ENCODE measurements around the gene RPUSD1.

Gene RPUSD1

DNA sequence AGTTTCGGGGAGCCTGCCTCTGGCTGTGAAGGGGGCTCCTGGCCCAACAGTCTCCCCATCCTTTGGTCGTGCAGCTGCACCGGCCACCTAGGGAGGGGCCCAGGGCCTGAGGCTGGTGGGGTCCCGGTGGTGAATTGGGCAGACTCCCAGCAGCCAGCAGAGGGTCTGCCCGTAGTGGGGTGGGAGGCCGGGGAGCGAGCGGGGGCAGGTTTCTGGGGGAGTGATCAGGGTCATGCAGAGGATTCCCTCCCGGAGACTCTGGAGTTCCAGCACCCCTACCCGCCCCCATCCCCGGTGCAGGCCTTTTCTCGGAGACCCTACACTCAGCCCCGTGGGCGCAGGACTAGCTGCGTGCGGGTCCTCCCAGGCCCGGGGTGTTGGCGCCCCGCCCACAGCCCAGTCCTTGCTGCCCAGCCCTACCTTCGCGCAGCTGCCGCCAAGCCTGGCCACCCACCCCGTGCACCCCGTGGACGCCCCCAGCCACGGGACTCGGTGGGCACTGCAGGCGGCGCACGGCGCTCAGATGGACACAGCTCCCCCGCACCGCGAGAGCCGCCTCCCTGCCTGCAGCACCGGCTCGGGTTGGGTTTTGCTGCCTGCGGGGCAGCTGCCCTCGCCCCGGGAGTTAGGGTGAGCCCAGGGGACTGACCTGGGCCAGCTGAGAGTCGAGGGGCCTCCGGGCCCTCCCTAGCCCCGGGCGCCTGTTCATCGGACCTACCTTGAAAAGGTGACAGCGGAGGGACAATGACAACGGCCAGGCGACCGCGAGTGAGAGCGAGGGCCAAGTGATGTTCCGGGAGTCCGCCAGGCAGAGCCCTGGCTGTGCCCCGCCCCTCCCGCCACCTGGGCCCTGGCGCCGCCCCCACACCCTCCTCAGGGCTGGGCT, 12.0 kb upstream of the RPUSD1 start, which contains the start of gene GNG13:
Gene GNG13 (minus strand): TSS at position 787 of the 886 bp plus-strand sequence. CDS start 1,657 bp downstream, outside the sequence.
- in situ Hi-C loops (cut with MboI; ENCODE audit: low sequenced_read_pairs): no loop called here

DNA sequence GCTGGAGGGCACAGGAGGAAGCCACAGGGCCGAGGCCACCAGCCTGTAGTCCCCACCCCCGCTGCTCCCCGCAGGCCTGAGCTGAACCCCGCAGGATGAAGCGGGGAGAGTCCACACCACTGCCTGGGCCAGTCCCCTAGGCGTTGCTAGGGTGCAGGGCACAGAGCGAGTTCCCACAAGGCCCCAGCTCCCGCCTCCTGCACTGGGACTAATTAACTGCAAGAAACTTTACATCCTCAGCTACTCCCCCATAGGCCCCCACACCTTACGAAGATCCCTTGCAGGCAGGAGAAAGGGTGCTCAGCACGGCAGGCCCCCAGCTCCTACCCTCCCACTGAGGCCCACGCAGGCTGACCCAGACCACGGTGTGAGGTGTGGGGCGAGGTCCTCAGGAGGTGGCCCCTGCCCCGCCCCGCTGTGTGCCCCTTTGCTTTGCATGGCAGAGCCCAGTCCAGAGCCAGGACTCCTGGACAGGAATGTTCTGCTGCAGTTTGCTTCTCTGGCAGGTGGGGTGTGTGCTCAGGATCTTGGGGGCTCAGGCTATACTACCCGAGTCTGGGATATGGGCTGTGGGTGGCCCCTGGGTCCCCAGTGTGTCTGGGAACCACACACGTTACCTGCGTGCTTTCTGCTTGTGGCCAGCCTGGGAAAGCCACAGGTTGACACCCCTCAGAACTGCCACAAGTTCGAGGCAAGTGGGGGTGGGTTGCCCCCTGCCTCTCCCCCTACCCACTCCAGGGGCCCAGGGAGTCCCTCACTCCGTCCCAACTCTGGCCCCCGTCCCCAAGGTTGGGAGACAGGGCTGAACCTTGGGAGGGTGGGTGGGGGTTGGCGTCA, 11.1 kb upstream of the RPUSD1 start:
- in situ Hi-C loops (cut with MboI; ENCODE audit: low sequenced_read_pairs): no loop called here

DNA sequence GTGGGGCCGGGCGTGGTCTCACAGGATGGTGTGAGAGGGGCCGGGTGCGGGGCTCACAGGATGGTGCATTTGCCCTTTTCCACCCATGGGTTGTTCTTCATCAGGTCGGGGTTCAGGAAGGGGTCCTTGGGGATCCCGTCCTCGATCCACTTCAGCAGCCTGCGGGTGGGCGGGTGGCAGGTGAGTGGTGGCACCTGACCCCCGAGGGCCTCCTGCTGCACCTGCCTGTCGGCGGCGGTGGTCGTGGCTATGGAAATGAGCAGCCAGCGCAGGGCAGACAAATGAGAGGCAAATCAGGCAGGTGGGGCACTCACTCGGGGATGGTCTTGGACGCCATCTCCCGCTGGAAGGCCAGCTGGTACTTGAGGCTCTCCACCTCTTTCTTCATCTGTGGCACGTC, 10.5 kb upstream of the RPUSD1 start:
- in situ Hi-C loops (cut with MboI; ENCODE audit: low sequenced_read_pairs): no loop called here

DNA sequence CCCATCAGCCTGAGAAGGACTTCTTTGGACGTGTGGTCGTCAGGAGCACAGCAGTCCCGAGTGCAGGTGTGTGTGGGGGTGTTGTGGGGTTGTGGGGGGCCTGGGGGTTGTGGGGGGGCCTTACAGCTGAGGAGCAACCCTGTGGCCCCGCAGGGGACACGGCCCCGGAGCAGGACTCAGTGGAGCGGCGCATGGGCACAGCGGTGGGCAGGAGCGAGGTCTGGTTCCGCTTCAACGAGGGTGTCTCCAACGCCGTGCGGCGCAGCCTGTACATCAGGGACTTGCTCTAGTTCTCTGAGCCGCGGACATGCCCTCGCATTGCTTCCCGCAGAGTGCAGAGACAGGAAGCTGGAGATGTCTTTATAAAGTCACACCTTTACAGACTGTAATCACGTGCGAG, 9.5 kb upstream of the RPUSD1 start:
- in situ Hi-C loops (cut with MboI; ENCODE audit: low sequenced_read_pairs): no loop called here

DNA sequence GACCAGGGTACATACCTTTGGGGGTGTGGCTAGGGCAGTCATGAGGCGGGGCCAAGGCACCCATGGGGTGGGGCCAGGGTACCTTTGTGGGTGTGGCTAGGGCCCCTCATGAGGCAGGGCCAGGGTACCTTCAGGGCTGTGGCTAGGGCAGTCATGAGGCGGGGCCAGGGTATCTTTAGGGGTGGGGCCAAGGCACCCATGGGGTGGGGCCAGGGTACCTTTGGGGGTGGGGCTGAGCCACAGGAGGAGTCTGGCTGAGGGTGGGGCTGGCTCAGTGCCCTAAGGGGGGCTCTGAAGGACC, 8.9 kb upstream of the RPUSD1 start:
- in situ Hi-C loops (cut with MboI; ENCODE audit: low sequenced_read_pairs): no loop called here

DNA sequence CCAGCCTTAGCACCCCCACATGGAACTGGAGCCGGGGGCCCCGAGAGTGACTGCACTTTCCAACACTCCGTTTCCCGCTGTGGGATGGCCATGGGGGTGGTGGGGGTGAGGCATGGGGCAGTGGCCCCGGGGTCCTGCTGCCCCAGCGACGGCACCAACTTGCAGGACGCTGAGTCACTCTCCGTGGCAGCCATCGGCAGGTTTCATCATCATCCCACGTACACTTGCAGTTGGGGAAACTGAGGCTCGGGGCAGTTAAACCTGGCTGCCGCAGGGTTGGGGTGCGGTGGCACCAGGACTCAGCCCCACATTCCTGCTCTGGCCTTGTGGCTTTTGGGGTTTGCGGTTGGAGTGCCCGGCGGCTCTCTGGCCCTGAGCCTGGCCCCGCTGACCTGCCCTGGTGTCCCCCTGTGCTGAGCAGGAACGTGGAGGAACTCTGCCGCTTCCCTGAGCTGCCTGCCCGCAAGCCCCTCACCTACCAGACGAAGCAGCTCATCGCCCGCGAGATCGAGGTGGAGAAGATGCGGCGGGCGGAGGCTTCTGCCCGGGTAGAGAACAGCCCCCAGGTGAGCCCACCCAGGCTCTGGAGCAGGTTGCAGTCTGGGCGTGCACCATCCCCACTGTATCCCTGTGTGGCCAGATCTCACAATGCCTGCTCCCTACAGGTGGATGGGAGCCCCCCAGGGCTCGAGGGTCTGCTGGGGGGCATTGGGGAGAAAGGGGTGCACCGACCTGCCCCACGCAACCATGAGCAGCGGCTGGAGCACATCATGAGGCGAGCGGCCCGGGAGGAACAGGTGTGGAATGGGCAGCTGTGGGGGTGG, 8.3 kb upstream of the RPUSD1 start:
- in situ Hi-C loops (cut with MboI; ENCODE audit: low sequenced_read_pairs): no loop called here

DNA sequence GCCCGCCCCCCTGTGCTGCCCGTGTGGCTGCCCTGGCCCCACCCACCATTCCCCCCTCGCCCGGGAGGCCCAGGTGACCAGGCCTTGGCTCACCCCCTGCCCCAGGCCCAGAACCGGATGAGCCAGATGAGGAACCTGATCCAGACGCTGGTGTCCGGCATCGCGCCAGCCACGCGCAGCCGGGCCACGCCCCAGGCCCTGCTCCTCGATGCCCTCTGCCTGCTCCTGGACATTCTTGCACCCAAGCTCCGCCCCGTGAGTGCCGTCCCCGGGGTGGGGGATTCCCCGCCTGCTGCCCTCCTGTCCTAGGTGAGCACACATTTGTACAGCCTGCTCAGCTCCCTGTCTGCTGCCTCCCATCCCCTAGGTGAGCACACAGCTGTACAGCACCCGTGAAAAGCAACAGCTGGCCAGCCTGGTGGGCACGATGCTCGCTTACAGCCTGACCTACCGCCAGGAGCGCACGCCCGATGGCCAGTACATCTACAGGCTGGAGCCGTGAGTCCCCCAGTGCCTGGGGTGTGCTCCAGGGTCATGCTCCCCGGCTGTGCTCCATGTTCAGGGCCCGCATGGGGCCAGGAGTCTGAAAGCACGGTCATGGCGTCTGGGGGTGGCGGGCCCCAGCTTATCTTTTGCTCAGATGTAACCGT, 7.5 kb upstream of the RPUSD1 start:
- in situ Hi-C loops (cut with MboI; ENCODE audit: low sequenced_read_pairs): no loop called here

DNA sequence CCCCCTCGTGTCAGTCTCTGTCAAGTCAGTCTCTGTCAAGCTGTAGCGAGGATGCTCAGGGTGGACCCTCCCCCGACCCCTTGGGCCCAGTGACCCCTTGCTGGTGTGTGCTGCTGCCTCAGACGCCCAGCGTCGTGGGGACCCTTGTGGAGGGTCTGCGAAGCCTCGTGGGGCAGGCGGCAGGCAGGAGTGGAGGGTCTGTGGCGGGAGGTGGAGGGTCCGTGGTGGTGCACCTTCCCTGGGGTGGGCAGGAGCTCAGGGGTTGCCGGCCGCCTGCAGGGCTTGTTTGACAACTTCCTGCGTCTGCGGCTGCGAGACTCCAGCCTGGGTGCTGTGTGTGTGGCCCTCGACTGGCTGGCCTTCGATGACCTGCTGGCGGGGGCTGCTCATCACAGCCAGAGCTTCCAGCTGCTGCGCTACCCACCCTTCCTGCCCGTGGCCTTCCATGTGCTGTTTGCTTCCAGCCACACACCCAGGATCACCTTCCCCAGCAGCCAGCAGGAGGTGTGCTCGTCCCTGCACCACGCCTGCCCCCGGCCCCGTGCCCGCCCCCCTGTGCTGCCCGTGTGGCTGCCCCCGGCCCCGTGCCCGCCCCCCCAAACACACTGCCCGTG, 6.8 kb upstream of the RPUSD1 start:
- in situ Hi-C loops (cut with MboI; ENCODE audit: low sequenced_read_pairs): no loop called here

DNA sequence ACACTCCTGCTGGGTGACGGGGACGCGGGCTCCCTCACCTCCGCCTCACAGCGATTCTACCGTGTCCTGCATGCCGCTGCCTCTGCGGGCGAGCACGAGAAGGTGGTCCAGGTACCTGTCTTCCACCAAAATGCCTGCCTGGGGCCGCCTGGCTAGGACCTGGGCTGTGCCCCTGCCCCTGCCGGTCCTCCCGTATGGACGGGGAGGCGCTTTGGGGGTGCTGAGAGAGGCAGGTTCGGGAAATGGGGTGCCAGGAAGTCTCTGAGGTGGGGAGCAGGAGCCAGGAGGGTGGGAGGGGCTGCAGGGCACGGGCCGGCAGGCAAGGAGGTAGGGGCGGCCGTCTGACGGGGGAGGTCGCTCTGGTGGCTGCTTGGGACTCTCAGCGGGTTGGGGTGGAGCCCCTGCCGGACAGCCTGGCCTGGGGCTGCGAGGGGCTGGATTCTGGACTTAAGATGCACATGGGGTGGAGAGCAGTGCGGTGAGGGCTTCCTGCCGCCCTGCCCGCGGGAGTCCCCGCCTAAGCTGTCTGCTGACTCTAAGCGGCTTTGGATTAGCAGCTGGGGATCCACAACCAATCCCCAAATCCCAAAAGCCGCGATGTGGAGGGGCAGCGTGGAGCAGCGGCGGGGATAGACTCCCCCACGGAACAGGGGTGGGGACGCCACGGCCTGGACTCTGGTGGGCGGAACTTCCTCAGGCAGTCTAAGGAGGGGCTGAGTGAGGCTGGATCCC, 6.1 kb upstream of the RPUSD1 start:
- in situ Hi-C loops (cut with MboI; ENCODE audit: low sequenced_read_pairs): no loop called here

DNA sequence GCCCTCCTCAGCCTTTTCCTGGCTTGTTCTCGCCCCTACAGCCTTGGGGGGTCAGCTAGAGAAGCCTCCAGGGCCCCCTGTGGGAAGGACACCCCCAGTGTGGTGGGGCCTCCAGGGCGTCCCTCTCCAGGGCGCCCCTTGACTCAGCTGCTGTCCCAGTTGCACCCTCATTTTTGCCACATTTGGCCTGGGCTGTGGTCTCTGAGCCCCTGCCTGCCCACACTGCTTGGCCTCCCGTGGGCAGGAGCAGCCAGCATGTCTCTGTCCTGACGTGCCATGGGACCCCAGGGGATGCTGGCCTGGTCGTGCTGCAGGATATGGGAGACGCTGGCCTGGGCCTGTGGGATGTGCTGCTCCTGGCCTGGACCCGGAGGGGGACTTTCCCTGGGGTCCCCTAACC, 5.2 kb upstream of the RPUSD1 start:
- in situ Hi-C loops (cut with MboI; ENCODE audit: low sequenced_read_pairs): no loop called here

DNA sequence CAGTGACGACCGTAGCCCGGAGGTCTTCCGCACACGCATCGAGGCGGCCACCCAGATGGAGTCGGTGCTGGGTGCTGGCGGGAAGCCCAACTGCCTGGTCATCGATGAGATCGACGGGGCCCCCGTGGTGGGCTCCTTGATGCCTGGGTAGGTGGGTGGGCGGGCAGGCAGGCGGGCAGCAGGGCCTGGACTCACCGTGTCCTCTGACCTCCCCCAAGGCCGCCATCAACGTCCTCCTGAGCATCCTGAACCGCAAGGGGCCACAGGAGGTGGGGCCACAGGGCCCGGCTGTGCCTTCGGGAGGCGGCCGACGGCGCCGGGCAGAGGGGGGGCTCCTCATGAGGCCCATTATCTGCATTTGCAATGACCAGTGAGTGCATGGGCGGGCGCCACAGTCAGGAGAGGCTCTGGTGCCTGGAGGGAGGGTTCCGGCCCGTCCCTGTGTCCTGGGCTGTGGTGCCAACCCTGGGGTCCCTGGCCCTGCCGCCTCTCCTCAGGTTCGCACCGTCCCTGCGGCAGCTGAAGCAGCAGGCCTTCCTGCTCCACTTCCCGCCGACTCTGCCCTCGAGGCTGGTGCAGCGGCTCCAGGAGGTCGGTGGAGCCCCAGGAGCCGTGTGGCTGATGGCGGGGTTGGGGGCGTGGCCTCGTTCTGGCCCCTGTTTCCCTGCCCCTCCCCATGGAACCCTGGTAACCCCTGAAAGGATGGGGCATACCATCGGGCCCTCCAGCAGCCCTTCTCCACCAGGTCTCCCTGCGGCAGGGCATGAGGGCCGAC, 4.2 kb upstream of the RPUSD1 start:
- in situ Hi-C loops (cut with MboI; ENCODE audit: low sequenced_read_pairs): no loop called here

DNA sequence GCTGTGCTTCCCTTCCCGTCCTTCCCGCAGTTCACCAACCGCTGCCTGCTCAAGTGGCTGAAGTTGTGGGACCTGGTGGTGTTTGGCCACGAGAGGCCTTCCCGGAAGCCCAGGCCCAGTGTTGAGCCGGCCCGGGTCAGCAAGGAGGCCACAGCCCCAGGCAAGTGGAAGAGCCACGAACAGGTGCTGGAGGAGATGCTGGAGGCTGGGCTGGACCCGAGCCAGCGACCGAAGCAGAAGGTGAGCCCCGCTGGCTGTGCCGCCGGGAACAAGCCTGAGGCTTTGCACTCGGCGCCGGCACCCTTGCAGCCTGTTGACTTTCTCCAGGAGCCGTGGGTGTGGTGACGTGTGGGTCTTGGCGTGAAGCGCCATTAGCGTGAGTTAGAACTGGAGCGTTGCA, 3.0 kb upstream of the RPUSD1 start:
- in situ Hi-C loops (cut with MboI; ENCODE audit: low sequenced_read_pairs): no loop called here

DNA sequence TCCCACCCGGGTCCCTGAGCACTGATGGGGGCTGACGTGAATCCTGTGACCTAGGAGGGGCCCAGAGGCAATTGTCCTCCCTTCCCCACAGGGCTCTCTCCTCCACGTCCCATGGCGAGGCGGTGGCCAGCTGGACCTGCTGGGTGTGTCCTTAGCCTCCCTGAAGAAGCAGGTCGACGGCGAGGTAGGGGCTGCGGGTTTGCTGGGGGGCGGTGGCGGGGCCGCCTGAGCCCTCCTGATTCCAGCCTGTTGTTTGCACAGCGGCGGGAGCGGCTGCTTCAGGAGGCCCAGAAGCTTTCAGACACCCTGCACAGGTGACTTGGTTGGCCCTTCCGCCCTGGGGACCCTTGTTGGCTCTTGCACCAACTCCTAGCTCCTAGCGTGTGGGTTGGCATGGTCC, 1.9 kb upstream of the RPUSD1 start:
- in situ Hi-C loops (cut with MboI; ENCODE audit: low sequenced_read_pairs): no loop called here

DNA sequence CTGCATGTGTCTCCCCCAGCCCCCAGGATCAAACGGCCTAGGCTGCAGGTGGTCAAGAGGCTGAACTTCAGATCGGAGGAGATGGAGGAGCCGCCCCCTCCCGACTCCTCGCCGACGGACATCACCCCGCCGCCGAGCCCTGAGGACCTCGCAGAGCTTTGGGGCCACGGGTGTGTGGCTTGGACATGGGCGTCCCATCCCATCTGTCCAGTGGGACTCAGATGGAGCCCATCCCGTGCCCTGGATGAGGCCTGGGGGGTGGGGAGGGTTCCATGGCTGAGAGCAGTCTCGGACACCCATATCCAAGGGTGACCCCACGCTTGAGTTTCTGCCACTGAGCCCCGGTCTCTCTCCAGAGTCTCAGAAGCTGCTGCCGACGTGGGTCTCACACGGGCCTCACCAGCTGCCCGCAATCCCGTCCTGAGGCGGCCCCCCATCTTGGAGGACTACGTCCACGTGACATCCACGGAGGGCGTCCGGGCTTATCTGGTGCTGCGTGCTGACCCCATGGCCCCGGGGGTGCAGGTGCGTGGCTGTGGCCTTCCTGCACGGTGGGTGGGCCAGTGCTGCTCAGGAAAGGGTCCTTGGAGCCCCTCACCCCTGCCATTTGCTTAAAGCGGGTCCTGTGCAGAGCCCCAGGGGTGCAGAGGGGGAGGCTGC, 1.1 kb upstream of the RPUSD1 start:
- in situ Hi-C loops (cut with MboI; ENCODE audit: low sequenced_read_pairs): loop anchor here (10.0 kb wide), 1 partner anchor 105 kb away; the partner anchor contains the start of genes JMJD8 and STUB1

DNA sequence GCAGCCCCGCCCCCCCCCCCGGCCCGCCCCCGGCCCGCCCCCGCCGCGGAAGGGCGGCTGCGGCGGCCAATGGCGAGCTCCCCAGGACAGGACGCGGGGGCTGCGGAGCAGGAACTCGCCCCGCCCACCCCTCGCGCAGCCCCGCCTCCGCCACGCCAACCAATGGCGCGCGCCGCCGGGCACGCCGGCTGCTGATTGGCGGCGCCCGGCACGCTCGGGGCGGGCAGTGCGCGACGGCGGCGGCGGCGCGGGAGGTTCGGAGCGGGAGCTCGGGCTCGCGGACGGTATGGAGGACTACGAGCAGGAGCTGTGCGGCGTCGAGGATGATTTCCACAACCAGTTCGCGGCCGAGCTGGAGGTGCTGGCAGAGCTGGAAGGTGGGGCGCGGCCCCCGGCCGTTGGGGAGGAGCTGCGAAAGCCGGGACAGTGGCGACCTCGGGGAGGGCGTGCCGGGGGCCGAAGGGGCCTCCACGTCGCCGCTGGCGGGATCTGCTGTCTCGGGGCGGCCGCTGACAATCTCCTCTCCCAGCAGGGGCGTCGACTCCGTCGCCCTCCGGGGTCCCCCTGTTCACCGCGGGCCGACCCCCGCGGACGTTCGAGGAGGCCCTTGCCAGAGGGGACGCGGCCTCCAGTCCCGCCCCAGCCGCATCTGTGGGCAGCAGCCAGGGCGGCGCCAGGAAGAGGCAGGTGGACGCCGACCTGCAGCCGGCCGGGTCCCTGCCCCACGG, 382 bp upstream of the RPUSD1 start, which contains the start of gene CHTF18:
Gene CHTF18 (plus strand): TSS at position 222 of the 728 bp plus-strand sequence. CDS start 65 bp downstream, at position 287.
- in situ Hi-C loops (cut with MboI; ENCODE audit: low sequenced_read_pairs): loop anchor here (10.0 kb wide), 1 partner anchor 104 kb away; the partner anchor contains the start of genes JMJD8 and STUB1

DNA sequence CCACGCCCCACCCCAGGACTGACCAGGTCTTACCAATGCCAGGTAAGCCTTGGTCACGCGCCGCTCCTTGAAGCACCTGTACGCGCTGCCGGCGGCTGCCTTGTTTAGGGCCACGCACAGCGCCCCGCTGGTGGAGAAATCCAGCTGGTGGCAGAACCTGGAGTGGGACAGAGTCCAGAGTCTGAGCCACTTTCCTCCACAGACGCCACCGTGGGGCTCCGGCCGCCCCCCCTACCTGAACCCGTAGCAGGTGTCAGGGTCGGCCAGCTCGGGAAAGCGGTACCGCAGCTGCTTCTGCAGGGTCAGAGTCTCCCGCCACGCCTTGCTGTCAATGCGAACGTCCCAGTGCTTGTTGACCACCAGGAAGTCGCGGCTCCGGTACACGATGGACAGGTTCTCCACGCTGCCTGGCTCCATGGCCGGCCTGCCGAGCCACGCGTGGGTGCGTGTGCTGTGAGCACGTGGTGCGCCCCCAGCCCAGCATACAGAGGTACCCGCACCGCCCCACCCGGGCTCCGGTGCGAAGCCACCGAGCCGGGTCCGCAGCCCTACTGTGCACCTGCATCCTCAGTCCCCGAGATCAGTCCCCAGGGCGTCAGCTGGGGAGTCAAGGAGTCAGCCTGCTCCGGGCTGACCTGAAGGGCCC, 737 bp downstream of the RPUSD1 start:
- in situ Hi-C loops (cut with MboI; ENCODE audit: low sequenced_read_pairs): loop anchor here (10.0 kb wide), 1 partner anchor 103 kb away; the partner anchor contains the start of genes JMJD8 and STUB1

Data from HL-60/S4 treated with phorbol 12-myristate 13-acetate at 8.2 ng/mL for 4 days and 3 days (cell line).